Measurements from ENCODE around the gene SCAP. TPM values are rescaled to one million over a fixed set of nuclear protein-coding genes. Genes with fewer than 3 reads are reported as not detected.

Gene SCAP
- total RNA-seq, 1 experiment from 2014 or later, result 67.6 TPM

DNA sequence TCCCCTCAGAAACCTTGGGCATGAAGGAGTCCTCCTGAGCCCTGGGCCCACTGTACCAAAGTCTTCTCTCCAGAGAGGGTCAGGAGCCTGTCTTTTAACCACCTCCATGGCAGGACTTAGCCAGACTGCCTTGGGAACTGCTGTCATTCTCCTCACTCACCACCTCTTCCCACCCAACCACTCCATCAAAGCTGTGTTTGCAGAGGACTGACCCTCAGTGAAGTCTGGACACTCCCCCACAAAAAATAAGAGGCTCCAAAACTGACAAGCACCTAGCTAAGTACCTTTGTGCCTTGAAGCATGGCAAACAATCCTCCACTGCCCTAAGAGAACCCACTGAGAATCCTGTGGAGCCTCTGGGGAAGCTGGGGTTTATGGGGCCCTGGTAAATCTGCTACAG is 2.3 kb upstream of the SCAP start:
- ChIA-PET RAD21 (ENCODE audit: low non-redundant PET in 1 of 2, low total read pairs in 2 of 2, uncharacterized antibody in 2 of 2, unreplicated experiment in 2 of 2) (no interaction called here), POLR2A (no interaction called here), CTCF (no interaction called here)
- ATAC-seq (no peak), DNase-seq (ENCODE audit: low read depth, low spot score) (no peak)
- intact Hi-C loops (cut with micrococcal nuclease), result no loop called here
- Histone ChIP-seq H3K27ac (ENCODE audit: low read depth, low read length) (no peak overlapping the region), H3K9ac (ENCODE audit: low read length) (no peak overlapping the region), H3K36me3 (ENCODE audit: control insufficient read depth in 1 of 2, insufficient read depth in 2 of 2, low read length in 2 of 2) (no peaks in the 10 kb centered on the region), H3K4me3 (replicated peaks in 1 of 2; ENCODE audit: low read depth in 1 of 2, low read length in 2 of 2) (no peak overlapping the region), H3K4me1 (ENCODE audit: control insufficient read depth in 1 of 2, insufficient read depth in 2 of 2, low read length in 2 of 2) (peaks cover 2 to 24% of the 10 kb centered on the region in 2 experiments; a peak in 2 of 4 replicates), H3K9me2 (ENCODE audit: insufficient read depth) (no peaks in the 10 kb centered on the region), H3K27me3 (ENCODE audit: insufficient read depth, low read length) (no peaks in the 10 kb centered on the region), H3K4me2 (ENCODE audit: low read length) (no peak overlapping the region), H4K20me1 (ENCODE audit: insufficient read depth) (no peaks in the 10 kb centered on the region; the same call in 1 of the 2 replicates), H3K79me2 (ENCODE audit: insufficient read depth, low read length) (peaks cover 25% of the 10 kb centered on the region), H3K9me3 (ENCODE audit: control insufficient read depth in 1 of 2, insufficient read depth in 1 of 2, low read depth in 1 of 2, low read length in 2 of 2) (no peaks in the 10 kb centered on the region), H2AFZ (ENCODE audit: low read depth, low read length, poor library complexity, severe bottlenecking) (no peak overlapping the region)
- TF ChIP-seq ELF1 (IDR thresholded peaks at IDR 0.05; ENCODE audit: borderline replicate concordance, low read depth), result no peak
- no peak for TF ChIP-seq POLR2A (IDR thresholded peaks at IDR 0.05; ENCODE audit: borderline replicate concordance, extremely low read depth, insufficient read depth, insufficient read length)
- TF ChIP-seq TCF7L2 (IDR thresholded peaks at IDR 0.05; ENCODE audit: borderline replicate concordance, extremely low read depth, insufficient read depth, insufficient read length), result no peak
- TF ChIP-seq YY1 (IDR thresholded peaks at IDR 0.05; ENCODE audit: extremely low read depth, insufficient replicate concordance, low read depth, low read length), result no peak
- no peak for TF ChIP-seq CBX3 (IDR thresholded peaks at IDR 0.05; ENCODE audit: low read depth)
- TF ChIP-seq MAX (IDR thresholded peaks at IDR 0.05), result no peak
- TF ChIP-seq SIN3A (IDR thresholded peaks at IDR 0.05; ENCODE audit: low read depth), result no peak
- TF ChIP-seq POLR2AphosphoS5 (IDR thresholded peaks at IDR 0.05; ENCODE audit: low read depth, low read length), result no peak
- TF ChIP-seq, protein P1, sequence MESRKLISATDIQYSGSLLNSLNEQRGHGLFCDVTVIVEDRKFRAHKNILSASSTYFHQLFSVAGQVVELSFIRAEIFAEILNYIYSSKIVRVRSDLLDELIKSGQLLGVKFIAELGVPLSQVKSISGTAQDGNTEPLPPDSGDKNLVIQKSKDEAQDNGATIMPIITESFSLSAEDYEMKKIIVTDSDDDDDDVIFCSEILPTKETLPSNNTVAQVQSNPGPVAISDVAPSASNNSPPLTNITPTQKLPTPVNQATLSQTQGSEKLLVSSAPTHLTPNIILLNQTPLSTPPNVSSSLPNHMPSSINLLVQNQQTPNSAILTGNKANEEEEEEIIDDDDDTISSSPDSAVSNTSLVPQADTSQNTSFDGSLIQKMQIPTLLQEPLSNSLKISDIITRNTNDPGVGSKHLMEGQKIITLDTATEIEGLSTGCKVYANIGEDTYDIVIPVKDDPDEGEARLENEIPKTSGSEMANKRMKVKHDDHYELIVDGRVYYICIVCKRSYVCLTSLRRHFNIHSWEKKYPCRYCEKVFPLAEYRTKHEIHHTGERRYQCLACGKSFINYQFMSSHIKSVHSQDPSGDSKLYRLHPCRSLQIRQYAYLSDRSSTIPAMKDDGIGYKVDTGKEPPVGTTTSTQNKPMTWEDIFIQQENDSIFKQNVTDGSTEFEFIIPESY (IDR thresholded peaks at IDR 0.05; ENCODE audit: extremely low read depth, insufficient replicate concordance, low read length), result no peak
- no peak for TF ChIP-seq CEBPB (IDR thresholded peaks at IDR 0.05; ENCODE audit: low read depth)
- TF ChIP-seq EZH2 (IDR thresholded peaks at IDR 0.05), result no peak
- TF ChIP-seq SP1 (IDR thresholded peaks at IDR 0.05; ENCODE audit: low read depth), result no peak
- TF ChIP-seq, protein P2, sequence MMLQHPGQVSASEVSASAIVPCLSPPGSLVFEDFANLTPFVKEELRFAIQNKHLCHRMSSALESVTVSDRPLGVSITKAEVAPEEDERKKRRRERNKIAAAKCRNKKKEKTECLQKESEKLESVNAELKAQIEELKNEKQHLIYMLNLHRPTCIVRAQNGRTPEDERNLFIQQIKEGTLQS (IDR thresholded peaks at IDR 0.05), result no peak
- no peak for TF ChIP-seq SRF (IDR thresholded peaks at IDR 0.05; ENCODE audit: low read depth)
- TF ChIP-seq FOSL1 (IDR thresholded peaks at IDR 0.05; ENCODE audit: low read depth), result no peak
- TF ChIP-seq CTCF (IDR thresholded peaks at IDR 0.05 in 2 of 3, conservative IDR thresholded peaks at IDR 0.05 in 1 of 3; ENCODE audit: borderline replicate concordance in 1 of 3, insufficient read depth in 1 of 3, low read depth in 2 of 3, low read length in 2 of 3), result no peak
- no peak for TF ChIP-seq EGR1 (IDR thresholded peaks at IDR 0.05; ENCODE audit: low read depth)
- TF ChIP-seq RAD21 (IDR thresholded peaks at IDR 0.05; ENCODE audit: low read depth), result no peak
- TF ChIP-seq EZH2phosphoT487 (IDR thresholded peaks at IDR 0.05; ENCODE audit: borderline replicate concordance), result no peak
- BruUV-seq (replicated peaks), result no TSS peak

All from HCT116 (cell line).